Neural progenitor cell (in vitro differentiated cells): Measurements from ENCODE around the gene ACVR1C.

ENCODE experiments used
- EZH2phosphoT487 ChIP-seq: fragments of 200-600 bp; sonication (generic); IDR thresholded peaks from 2 replicates; pipeline ENCODE4 v1.6.1; 2017; ENCODE audit warnings: antibody characterized with exemption
- TF ChIP-seq, protein P1 (sequence below): fragments of 200-600 bp; sonication (generic); IDR thresholded peaks from 2 replicates; pipeline ENCODE4 v1.5.1; 2017; ENCODE audit warnings: antibody characterized with exemption, mild to moderate bottlenecking

- TF ChIP-seq, protein P1, sequence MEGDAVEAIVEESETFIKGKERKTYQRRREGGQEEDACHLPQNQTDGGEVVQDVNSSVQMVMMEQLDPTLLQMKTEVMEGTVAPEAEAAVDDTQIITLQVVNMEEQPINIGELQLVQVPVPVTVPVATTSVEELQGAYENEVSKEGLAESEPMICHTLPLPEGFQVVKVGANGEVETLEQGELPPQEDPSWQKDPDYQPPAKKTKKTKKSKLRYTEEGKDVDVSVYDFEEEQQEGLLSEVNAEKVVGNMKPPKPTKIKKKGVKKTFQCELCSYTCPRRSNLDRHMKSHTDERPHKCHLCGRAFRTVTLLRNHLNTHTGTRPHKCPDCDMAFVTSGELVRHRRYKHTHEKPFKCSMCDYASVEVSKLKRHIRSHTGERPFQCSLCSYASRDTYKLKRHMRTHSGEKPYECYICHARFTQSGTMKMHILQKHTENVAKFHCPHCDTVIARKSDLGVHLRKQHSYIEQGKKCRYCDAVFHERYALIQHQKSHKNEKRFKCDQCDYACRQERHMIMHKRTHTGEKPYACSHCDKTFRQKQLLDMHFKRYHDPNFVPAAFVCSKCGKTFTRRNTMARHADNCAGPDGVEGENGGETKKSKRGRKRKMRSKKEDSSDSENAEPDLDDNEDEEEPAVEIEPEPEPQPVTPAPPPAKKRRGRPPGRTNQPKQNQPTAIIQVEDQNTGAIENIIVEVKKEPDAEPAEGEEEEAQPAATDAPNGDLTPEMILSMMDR, result no peak
- no peak for TF ChIP-seq EZH2phosphoT487
Observed at GRCh38 chr2:157486596-157487270, 141.9 kb downstream of the ACVR1C start.
